Stimulated activated CD4-positive, alpha-beta T cell treated with anti-CD3 and anti-CD28 coated beads, Interleukin-12 subunit alpha, Interleukin-12 subunit beta, amount 100 ng/mL, for 4 hours (primary cell): ENCODE measurements around the gene HAVCR1.
"Not testable (repeated sequence)": the region's sequence is repeated elsewhere in the genome, so short reads cannot be mapped to it uniquely, and the experiment has no call there.

Experiments used
- DNase-seq: peaks from one replicate; pipeline ENCODE4 v3.0.0-alpha.2; 2020

Gene HAVCR1

DNA sequence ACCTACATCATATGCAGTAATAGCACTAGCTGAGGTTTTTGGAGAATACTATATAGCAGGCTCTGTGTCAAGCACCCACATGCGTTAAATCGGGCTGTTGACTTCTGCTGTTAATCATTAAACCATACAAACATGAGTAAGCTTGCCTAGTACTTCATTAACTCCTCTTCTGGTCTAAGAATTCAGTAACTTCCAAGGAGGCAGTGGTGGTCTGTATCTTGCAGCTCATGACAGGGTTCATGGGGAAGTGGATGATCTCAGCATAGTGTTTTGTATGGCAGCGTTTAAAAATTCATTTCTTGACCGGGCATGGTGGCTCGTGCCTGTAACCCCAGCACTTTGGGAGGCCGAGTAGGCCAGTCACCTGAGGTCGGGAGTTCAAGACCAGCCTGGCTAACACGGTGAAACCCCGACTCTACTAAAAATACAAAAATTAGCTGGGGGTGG, at the start of gene HAVCR1:
TSS of gene HAVCR1 (minus strand) at position 24 of the 447 bp plus-strand sequence. CDS start 1,173 bp downstream, outside the sequence.
- DNase-seq = no peak

DNA sequence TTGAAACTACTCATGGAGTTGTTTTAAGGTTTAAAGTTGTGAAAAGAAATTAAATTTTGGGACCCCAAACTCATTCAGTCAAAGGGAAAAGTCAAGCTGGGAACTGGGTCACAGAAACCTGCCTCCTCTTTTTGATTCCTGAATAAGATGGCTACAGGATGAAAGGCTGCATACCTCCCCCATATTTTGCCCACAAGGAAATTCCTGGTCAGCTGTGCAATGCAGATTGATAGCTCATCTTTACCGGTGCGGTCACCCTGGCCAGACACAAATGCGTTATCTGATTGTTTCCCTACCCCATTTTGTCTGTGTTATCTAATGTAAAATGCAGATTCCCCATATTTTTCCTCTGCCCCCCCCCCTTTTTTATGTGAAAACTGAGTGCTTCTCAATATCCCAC, 48.6 kb upstream of the HAVCR1 start:
- no peak for DNase-seq

DNA sequence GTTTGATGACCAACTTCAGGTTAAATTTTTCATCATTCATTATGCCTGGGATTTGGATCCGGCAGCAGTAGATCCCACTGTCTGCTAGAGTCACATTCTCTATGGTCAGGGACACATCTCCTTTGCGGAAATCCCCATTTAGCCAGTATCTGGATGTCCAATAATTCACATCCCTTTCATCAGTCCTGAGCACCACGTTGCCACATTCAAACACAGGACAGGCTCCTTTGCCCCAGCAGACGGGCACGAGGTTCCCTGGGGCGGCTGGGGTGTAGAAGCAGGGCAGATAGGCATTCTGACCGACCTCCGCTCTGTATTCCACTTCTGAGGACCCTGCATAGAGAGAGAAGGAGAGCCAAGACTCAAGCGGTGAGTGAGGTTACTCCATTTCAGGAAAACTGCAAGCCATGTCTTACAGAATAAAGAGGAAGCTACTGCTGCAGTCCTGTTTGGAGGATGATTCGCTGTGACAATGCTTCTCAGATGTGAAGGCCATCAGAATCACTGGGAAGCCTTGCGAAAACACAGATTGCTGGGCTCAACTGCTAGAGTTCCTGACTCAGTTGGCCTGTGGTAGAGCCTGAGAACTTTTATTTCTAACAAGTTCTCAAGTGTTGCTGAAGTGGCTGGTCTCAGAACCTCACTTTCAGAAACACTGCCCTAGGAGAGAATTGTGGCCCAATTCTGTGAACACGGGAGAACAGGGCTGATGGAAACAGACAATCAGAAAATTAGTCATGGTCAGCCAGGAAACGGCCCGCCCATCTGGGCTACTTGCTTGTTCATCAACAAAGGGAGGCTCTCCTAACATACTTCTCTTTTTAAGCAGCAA, 47.9 kb upstream of the HAVCR1 start:
- no peak for DNase-seq

DNA sequence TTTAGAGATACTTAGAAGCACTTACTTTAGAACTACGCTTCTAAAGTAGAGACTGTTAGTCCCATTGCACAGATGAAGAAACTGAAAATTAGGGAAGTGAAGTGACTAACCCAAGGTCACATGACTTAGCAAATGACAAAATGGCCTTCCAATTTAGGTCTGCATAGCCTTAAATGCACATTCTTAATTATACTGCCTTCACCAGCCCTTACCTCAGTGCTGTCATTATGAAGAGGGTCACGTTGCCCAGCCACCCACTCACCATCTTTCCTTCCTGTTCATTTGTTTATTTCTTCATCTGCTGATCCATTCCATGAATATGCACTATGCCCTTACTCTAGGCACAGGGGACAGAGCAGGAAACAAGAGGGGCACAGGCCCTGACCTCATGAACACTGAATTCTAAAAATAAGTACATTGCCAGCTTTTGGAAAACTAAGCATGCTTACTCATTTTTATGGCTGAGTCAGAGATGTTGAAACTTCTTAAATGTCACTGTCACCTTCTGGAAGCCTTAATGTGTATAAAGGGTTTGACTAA, 41.3 kb upstream of the HAVCR1 start:
- DNase-seq = no peak

DNA sequence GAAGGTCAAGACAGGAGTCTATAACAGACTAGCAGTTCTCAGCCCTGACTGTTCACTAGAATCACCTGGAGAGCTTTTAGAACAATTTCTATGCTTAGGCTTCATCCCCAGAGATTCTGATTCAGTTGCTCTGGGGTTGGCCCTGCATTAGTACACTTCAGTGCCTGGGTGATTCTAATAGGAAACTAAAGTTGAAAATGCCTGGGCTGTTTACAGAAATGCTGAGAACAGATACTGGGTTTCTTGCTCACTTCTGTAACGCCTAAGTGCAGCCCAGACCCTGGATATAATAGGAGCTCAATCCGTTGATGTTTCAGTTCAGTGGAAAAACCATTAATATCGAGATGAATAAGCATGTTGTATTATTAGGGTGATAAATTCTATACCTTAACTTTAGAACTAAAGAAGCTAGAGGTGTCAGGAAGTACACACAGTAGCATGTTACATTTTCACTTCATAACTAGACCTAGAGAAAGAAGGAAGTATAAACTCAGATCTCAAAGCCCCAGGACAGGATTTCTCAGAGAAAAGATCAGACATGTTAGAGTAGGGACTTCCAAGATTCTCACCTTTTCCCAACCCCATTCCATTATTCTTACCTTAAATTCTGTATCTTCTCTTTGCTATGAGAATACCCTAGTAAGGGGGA, 29.6 kb upstream of the HAVCR1 start:
- no peak for DNase-seq

DNA sequence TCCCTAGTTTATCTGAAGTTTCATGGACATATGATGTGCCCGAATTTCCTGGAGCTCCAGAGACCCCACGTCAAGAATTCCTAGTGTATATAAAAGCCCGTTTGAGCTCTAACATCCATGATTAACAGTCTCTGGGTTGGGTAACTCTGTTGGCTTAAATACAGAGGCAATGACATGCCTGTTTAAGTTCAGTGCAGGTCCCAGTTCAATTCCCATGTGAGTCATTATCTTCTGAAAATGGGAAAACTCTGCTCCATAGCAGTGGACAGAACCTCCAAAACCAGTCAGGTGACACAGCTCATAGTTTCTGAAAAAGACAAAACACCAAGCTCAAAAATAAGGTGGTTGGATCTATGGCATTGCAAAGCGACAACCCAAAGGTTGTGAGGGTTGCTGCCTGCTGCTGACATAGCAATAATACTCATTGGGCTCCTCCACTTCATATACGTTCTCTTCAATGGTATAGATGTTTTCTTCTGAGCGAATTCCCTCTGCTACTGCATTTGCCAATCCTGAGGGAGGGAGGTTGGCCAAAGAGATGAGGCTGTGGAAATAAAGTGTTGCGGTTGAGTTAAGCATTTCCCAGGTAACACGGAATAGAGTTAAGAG, 27.9 kb upstream of the HAVCR1 start:
- no peak for DNase-seq

DNA sequence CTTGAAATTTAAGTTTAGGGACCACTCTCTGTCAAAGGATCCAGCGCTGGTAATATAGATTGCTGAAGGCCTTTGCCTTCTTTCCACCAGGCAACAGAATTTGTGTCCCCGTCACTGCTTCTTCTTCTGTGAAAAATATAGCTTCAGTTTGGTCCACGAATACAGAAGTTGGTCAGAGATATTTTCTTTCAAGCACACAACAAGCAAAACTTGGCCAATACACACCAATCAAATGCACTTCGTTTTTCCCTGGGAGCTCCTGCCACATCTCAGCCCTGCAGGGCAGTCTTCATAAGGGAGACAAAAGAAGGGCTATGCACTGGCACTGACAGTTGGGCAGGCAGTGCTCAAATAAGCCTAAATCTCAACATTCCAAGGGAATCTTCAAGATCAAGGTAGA, 27.0 kb upstream of the HAVCR1 start:
- DNase-seq = no peak

DNA sequence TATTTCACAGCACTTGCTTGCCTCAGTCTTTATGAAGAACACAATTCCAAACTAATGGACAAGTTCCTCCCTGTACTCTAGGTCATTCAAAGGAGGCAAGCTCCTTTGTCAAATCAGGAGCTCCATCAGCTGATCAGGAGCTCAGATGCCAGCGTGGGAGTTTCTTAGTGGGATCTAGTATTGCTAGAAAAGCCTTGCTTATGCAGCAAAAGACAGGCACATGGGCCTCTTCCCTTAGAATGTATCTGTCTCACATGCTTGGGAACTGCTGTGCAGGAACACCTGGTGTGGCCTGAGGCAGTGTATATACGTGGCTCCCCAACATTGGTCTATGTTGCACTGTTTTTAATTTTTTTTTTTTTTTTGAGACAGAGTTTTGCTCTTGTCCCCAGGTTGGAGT, 21.4 kb upstream of the HAVCR1 start:
- DNase-seq = no peak

DNA sequence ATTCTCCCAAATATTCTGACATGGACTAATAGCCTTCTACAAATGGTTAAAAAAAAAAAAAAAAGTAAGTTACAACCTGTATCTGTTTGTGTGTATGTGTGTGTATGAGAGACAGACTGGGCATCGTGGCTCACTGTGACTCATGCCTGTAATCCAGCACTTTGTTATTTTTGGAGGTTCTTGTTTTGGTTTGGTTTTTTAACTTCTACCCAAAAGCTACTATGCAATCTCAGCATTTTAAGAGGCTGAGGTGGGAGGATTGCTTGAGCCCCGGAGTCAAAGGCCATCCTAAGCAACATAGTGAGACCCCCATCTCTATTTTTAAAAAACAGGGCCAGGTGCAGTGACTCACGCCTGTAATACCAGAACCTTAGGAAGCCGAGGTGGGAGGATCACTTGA, 17.6 kb upstream of the HAVCR1 start:
- DNase-seq = no peak

DNA sequence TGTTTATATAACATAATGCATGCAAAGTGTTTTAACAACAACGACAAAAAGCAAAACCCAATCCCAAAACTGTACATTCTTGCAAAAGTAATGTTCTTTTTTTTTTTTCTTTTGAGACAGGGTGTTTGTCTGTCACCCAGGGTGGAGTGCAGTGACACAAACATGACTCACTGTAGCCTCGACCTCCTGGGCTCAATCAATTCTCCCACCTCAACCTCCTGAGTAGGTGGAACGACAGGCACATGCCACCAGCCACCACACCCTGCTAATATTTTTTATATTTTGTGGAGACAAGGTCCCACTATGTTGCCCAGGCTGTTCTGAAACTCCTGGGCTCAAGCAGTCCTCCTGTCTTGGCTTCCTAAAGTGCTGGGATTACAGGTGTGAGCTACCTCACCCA, 13.6 kb upstream of the HAVCR1 start:
- no peak for DNase-seq

DNA sequence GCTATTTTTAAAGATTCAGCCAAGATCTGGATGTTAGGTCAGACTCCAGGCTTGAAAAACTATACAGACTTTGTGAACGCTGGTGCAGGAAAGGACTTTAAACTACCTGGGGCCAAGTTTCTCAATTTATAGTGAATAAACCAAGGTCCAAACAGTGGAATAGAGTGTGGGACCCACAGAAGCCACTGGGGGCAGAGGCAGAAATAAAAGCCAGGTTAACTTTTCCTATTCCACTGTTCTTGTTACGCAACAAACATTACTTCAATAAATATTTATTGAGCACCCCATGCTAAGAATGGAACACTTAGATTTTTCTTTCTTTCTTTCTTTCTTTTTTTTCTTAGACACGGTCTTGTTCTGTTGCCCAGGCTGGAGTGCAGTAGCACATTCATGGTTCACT, 11.0 kb upstream of the HAVCR1 start:
- no peak for DNase-seq

DNA sequence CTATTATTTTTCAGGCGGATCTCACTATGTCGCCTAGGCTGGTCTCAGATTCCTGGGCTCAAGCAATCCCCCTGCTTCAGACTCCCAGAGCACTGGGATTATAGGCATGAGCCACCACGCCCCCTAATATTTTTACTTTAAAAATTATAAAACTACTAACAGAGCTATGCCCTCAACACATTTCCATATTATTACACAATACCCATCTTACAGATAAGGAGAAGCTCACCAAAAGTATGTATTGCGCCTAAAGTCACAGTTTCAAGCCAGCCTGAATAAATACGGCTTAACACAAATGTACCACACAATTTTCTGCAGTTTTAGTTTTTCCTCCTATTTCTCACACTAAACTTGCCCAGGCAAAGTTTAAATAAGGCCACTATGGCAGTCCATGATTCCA, 9.9 kb upstream of the HAVCR1 start:
- no peak for DNase-seq

DNA sequence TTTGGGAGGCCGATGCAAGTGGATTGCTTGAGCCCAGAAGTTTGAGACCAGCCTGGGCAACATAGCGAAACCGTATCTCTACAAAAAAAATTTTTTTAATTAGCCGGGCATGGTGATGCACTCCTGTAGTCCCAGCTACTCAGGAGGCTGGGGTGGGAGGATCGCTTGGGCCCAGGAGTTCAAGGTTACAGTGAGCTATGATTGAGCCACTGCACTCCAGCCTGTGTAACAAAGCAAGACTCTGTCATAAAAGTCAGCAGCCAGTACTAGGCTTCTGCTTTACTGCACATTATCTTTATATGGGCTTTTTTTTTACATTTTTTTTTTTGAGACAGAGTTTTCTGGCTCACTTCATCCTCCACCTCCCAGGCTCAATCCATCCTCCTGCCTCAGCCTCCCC, 9.4 kb upstream of the HAVCR1 start:
- no peak for DNase-seq

DNA sequence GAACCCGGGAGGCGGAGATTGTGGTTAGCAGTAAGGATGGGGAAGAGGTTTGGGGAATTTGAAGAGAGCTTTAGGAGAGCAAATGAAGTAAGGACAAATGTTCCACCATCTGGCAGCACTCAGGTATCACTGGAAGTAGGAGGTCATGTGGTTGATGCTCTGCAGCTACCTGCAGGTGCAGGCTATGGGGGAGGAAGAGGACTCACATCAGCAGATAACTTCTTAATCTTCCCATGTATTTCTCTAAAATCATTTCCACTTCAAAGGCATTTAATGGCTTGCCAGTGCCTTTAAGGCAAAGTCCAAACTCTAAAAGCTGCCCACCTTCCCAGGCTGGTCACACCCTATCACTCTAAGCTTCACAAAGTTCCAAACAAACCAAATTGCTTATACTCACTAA, 8.1 kb upstream of the HAVCR1 start:
- DNase-seq = no peak

DNA sequence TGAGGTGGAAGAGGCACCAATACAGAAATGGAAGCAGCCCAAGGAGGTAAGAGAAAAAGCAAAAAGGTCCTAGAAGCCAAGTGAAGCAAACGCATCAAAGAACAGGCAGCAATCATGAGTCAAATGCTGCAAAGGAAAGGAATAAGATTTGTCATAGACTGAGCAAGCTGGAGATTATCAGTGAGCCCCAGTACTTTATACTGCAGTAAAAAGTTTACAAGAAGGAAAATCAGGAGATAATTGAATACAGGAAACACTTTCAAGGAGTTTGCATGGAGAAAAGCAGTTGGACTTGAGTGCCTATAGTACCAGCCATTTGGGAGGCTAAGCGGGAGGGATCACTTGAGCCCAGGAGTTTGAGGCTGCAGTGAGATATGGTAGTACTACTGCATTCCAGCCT, 7.2 kb upstream of the HAVCR1 start:
- DNase-seq = no peak

DNA sequence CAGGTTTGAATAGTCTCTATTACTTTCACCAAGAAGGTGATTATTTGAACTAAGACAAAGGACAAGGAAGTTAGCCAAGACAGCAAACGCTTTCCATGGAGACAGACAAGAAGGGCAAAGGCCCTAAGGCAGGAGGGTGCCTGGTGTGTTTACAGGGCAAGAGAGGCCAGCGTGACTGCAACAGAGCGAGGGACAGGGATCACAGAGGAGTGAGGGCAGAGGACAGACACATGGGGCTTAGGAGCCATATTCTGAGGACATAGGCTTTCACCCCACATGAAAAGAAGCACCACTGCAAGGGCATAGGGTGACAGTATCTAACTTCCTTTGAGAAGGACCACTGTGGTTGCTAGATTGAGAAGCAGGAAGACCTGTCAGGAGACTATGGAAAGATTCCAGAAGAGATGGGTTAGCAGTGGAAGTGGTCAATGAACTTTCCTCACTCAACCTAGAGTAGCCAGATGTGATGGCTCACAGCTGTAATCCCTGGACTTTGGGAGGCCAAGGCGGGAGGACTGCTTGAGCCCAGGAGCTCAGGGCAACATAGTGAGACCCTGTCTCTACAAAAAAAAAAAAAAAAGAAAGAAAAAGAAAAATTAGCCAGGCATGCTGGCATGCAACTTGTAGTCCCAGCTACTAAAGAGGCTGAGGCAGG, 5.0 kb upstream of the HAVCR1 start:
- DNase-seq = no peak

DNA sequence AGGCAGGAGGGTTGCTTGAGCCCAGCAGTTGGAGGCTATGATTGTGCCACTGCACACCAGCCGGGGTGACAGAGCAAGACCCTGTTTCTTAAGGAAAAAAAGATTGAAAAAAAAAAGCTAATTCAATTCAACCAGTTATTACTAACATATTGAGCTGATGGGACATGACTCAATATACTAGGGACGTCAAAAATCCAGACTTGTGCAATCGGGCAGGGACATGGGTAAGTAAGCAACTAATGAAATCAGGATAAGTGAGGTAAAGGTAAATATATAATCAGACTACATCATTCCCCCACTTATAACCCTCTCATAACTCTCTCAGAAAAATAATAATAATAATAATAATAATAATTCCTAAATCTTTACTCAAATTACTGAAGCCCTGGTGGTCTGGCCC, 975 bp upstream of the HAVCR1 start:
- DNase-seq = no peak

DNA sequence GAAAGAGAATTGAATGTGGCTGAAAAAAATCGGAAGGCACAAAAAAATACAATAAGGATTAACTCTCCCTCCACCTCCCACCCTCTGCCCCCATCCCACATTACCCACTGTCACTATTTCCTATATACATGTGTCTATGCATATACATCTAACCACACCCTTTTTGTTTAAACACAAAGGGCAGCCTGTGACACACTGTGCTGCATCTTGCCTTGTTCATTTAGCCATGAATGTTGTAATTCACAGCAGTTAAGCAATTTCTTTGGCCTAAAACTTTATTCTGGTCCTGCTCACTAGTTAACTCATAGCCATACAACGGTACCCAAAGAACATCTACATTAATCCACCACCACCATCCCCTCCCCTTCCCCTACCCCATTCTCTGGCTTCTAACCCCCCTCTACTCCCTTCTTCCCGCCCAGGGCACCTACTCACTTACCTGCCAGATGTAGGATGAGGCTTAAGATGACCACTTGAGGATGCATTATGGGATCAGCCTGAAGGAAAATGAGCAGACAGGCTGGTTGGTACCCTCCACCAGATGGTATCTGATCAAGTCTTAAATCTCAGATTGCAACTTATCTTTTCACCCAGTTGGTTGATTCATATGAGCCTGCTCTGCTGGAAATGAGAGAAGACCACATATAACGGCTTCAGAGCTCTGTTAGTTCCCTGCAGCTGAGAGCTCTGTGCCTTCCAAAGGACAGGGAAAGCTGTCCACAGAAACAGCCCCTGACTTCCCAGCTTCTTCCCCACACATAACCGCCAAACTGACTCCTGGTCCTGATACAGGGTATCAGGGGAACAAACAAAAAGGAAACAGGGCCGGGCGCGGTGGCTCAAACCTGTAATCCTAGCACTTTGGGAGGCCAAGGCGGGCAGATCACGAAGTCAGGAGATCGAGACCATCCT, 1.2 kb downstream of the HAVCR1 start:
- no peak for DNase-seq

DNA sequence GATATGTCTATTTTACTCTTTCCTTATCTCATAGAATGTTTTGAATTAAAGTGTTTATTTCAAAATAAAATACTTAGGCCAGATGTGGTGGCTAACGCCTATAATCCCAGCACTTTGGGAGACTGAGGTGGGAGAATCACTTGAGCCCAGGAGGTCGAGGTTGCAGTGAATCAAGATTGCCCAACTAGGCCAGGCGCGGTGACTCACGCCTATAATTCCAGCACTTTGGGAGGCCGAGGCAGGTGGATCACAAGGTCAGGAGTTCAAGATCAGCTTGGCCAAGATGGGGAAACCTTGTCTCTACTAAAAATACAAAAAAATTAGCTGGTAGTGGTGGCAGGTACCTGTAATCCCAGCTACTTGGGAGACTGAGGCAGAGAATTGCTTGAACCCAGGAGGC, 2.1 kb downstream of the HAVCR1 start:
- not testable (repeated sequence) for DNase-seq

DNA sequence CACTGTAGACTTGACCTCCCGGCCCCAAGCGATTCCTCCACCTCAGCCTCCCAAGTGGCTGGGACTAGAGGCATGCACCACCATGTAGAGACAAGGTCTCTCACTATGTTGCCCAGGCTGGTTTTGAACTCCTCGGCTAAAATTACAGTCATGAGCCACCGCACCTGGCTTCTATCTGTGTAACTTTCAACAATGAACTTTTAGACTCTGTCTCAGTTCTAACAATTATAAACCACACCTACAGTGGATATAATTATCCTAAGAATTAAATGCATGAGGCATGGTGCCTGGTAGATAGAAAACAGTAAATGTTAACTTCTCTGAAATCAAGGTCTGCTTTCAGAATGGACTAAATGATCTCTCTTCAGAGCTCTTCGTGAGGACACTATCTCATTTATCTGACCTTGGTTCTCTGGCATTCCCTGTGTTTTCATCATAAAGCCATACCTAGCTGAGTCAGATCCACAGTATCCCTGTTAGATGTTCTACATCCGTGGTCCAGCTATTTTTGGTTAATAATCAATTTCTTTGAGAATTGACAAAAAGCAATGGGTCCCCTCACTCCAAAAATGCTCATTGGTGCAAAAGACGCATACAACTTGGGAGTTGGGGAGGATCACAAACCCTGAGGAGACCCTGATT, 7.2 kb downstream of the HAVCR1 start:
- no peak for DNase-seq

DNA sequence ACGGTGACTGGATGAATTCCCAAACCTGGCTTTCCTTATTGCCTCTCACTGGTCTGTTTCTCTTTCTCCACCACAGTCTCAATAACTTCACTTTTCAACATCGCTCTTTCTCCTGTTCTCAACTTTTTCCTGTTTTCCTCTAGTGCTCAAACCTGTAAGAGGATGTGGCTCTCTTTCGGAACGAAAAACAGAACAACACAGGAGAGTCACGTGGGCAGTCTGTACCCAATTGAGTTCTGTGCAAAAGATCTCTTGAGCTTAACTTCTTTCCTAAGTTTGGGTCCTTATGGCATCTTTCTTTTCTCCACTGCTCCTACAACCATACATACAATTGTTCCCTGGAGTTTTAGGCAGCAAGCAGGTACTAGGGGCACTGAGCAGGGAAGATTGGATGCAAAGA, 8.9 kb downstream of the HAVCR1 start:
- DNase-seq = no peak

DNA sequence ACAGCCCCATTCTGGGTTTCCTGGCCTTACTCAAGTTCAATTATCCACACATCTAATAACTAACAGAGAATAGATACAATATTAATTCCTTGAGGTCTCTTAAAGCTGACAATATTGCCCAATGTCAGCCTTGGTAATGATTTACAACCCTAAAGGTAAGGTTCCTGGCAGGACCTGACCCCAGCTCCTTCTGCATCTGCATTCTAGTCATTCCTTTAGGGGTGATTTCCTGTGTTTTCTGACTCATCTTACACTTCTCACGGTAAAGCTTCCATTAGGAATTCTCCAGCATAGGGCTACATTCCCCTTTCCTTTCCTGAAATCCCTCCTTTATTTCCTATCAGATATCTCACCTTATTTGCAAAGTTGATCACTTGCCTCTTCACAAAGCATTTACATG, 9.3 kb downstream of the HAVCR1 start:
- DNase-seq = no peak
